H9 (cell line): Measurements from ENCODE around the gene GAS2. TPM values are rescaled to one million over a fixed set of nuclear protein-coding genes. Genes with fewer than 3 reads are reported as not detected.

Experiments
- DNase-seq: peaks from one replicate; pipeline ENCODE4 v3.0.0-alpha.2; 2017
- H2AFZ ChIP-seq: one replicate; pipeline ENCODE4 v1.6.1; 2013; ENCODE audit warnings: mild to moderate bottlenecking, low read length, control low read depth, moderate library complexity
- H2AK5ac ChIP-seq: 2 replicates; pipeline ENCODE4 v1.6.1; 2013; ENCODE audit warnings: low read length, control low read depth, mixed read lengths; ENCODE audit not compliant: insufficient read length
- H2BK120ac ChIP-seq: one replicate; pipeline ENCODE4 v1.6.1; 2013; ENCODE audit warnings: low read depth, mild to moderate bottlenecking, low read length, control low read depth, inconsistent platforms; ENCODE audit not compliant: poor library complexity, severe bottlenecking
- H2BK12ac ChIP-seq: 2 replicates; pipeline ENCODE4 v1.6.1; 2013; ENCODE audit warnings: low read length, control low read depth, mixed read lengths, low read depth; ENCODE audit not compliant: insufficient read length
- H2BK15ac ChIP-seq: 2 replicates; pipeline ENCODE4 v1.6.1; 2013; ENCODE audit warnings: low read depth, low read length, control low read depth
- H2BK20ac ChIP-seq: one replicate; pipeline ENCODE4 v1.6.1; 2013; ENCODE audit warnings: low read depth, mild to moderate bottlenecking, low read length, control low read depth, inconsistent platforms; ENCODE audit not compliant: poor library complexity, severe bottlenecking
- H2BK5ac ChIP-seq: 2 replicates; pipeline ENCODE4 v1.6.1; 2013; ENCODE audit warnings: low read length, control low read depth, mixed read lengths; ENCODE audit not compliant: insufficient read length
- H3K14ac ChIP-seq: 2 replicates; pipeline ENCODE4 v1.6.1; 2013; ENCODE audit warnings: low read length, control low read depth; ENCODE audit not compliant: insufficient read depth
- H3K18ac ChIP-seq: 2 replicates; pipeline ENCODE4 v1.6.1; 2013; ENCODE audit warnings: low read depth, mild to moderate bottlenecking, mixed read lengths, low read length, control low read depth; ENCODE audit not compliant: insufficient read length
- H3K23ac ChIP-seq: 2 replicates; pipeline ENCODE4 v1.6.1; 2013; ENCODE audit warnings: low read length, control low read depth, mixed read lengths, low read depth; ENCODE audit not compliant: insufficient read length
- H3K23me2 ChIP-seq: 2 replicates; pipeline ENCODE4 v1.6.1; 2013; ENCODE audit warnings: low read depth, mild to moderate bottlenecking, mixed read lengths, low read length, control low read depth; ENCODE audit not compliant: insufficient read length, poor library complexity, severe bottlenecking
- H3K27ac ChIP-seq: 2 replicates; pipeline ENCODE4 v1.5.1; 2013; ENCODE audit warnings: low read length, control low read depth, mixed read lengths, low read depth; ENCODE audit not compliant: insufficient read length
- H3K27me3 ChIP-seq: 2 replicates; pipeline ENCODE4 v1.6.1; 2013; ENCODE audit warnings: low read length, control low read depth, inconsistent platforms; ENCODE audit not compliant: insufficient read depth
- H3K4ac ChIP-seq: 2 replicates; pipeline ENCODE4 v1.6.1; 2013; ENCODE audit warnings: low read depth, mild to moderate bottlenecking, control low read depth, inconsistent platforms, low read length, moderate library complexity
- H3K4me1 ChIP-seq: 2 replicates; pipeline ENCODE4 v1.6.1; 2013; ENCODE audit warnings: low read length, control low read depth, inconsistent platforms; ENCODE audit not compliant: insufficient read depth
- H3K4me2 ChIP-seq: 2 replicates; pipeline ENCODE4 v1.6.1; 2013; ENCODE audit warnings: low read length, control low read depth, mixed read lengths; ENCODE audit not compliant: insufficient read length, insufficient read depth
- H3K56ac ChIP-seq: 2 replicates; pipeline ENCODE4 v1.6.1; 2013; ENCODE audit warnings: low read depth, mild to moderate bottlenecking, mixed read lengths, low read length, control low read depth; ENCODE audit not compliant: insufficient read length
- H3K79me1 ChIP-seq: 2 replicates; pipeline ENCODE4 v1.6.1; 2013; ENCODE audit warnings: low read depth, mild to moderate bottlenecking, moderate library complexity, low read length, control low read depth, inconsistent platforms; ENCODE audit not compliant: insufficient read depth, poor library complexity, severe bottlenecking
- H3K79me2 ChIP-seq: 2 replicates; pipeline ENCODE4 v1.6.1; 2013; ENCODE audit warnings: low read length, control low read depth, inconsistent platforms; ENCODE audit not compliant: insufficient read depth
- H3K9ac ChIP-seq: 2 replicates; pipeline ENCODE4 v1.6.1; 2013; ENCODE audit warnings: low read length, control low read depth, mixed read lengths; ENCODE audit not compliant: insufficient read length; ENCODE audit errors: extremely low read depth
- H3K9me3 ChIP-seq: one replicate; pipeline ENCODE4 v1.6.1; 2013; ENCODE audit warnings: low read depth, low read length, inconsistent platforms; ENCODE audit not compliant: control insufficient read depth
- H3T11ph ChIP-seq: one replicate; pipeline ENCODE4 v1.6.1; 2013; ENCODE audit warnings: mild to moderate bottlenecking, low read length, control low read depth, inconsistent platforms
- H4K20me1 ChIP-seq: one replicate; pipeline ENCODE4 v1.6.1; 2013; ENCODE audit not compliant: control insufficient read depth, insufficient read length, insufficient read depth
- H4K5ac ChIP-seq: 2 replicates; pipeline ENCODE4 v1.6.1; 2013; ENCODE audit warnings: low read depth, mild to moderate bottlenecking, mixed read lengths, low read length, control low read depth; ENCODE audit not compliant: insufficient read length
- H4K8ac ChIP-seq: replicated peaks from 2 replicates; pipeline ENCODE4 v1.6.1; 2013; ENCODE audit warnings: low read length, control low read depth, mixed read lengths, low read depth; ENCODE audit not compliant: insufficient read length
- H4K91ac ChIP-seq: 2 replicates; pipeline ENCODE4 v1.6.1; 2013; ENCODE audit warnings: low read depth, mild to moderate bottlenecking, moderate library complexity, mixed read lengths, low read length, control low read depth; ENCODE audit not compliant: insufficient read length
- H3K27ac Mint-ChIP-seq, 3 experiments: 2 replicates in 2 of 3; 3 replicates in 1 of 3; pipeline ENCODE4 v1.8.0; 2020 to 2021; ENCODE audit warnings: mixed read lengths in 3 of 3, mild to moderate bottlenecking in 1 of 3, moderate library complexity in 1 of 3
- H3K27me3 Mint-ChIP-seq: 2 replicates; pipeline ENCODE4 v1.8.0; 2021; ENCODE audit warnings: low read depth, mild to moderate bottlenecking, moderate library complexity, mixed read lengths
- H3K36me3 Mint-ChIP-seq, 3 experiments: 2 replicates in 2 of 3; 3 replicates in 1 of 3; pipeline ENCODE4 v1.8.0; 2020 to 2021; ENCODE audit warnings: low read depth in 3 of 3, mixed read lengths in 3 of 3; ENCODE audit not compliant: insufficient read depth in 1 of 3
- H3K4me1 Mint-ChIP-seq, 2 experiments: 2 replicates each; pipeline ENCODE4 v1.8.0; 2020; ENCODE audit warnings: mixed read lengths in 2 of 2
- H3K4me3 Mint-ChIP-seq, 2 experiments: 2 replicates in 1 of 2; 3 replicates in 1 of 2; pipeline ENCODE4 v1.8.0; 2020 to 2021; ENCODE audit warnings: mild to moderate bottlenecking in 2 of 2, mixed read lengths in 2 of 2, moderate library complexity in 1 of 2
- H3K9me3 Mint-ChIP-seq, 2 experiments: 2 replicates in 1 of 2; 3 replicates in 1 of 2; pipeline ENCODE4 v1.8.0; 2020; ENCODE audit warnings: mild to moderate bottlenecking in 2 of 2, mixed read lengths in 2 of 2, moderate library complexity in 1 of 2
- CTCF ChIP-seq: fragments of 200-600 bp; sonication (generic); conservative IDR thresholded peaks from 3 replicates; pipeline ENCODE4 v1.8.0; 2021; ENCODE audit warnings: antibody characterized with exemption, mild to moderate bottlenecking
- WGBS: extraction: QIAGEN DNeasy Blood & Tissue Kit; methylation state at CpG from one replicate; pipeline ENCODE4 v1.1.7; 2013; ENCODE audit warnings: missing lambda C conversion rate, low lambda C conversion rate, mixed read lengths; ENCODE audit not compliant: insufficient read length; ENCODE audit errors: extremely low coverage; 5-methylcytosine and 5-hydroxymethylcytosine counted together
- total RNA-seq: library from RNA; stranded (reverse); gene quantifications from 2 replicates; pipeline ENCODE4 v1.2.1, GENCODE V29; 2021

GAS2 gene
- total RNA-seq, 1 experiment from 2014 or later: 1.7 TPM

DNA sequence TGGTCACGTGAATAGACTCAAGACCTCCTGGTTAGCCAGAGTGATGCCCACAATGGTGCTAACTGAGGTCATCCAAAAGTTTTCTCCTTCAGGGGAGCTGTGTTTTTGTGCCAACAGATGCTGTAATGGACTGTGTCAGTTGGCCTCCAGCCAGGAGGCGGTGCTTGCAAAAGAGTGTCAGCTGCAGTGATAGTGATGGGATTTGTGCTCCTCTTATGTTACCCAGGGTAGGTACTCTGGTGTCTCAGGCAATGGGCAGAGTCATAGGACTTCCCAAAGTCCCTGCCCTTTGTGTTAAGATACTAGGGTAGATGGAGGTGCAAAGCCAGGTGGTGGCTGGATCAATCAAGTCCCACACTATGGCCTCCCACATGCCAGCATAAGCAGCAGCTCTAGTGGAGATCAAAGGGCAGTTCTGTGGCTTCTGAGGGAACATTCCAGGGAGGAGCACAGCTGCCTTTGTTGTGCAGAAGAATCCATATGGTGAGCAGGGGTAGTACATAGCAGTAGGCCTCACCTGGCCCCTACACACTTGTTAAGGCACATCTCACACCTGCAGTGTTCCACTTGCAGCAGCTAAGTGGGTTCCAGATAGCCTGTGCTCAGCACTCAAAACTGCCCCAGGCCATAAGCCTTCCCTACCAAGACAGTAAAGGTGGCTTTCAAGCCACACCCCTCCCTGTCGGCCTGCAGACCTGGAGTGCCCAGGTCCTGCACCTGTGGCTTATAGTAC is 31.3 kb upstream of the GAS2 start:
- Histone ChIP-seq H2BK15ac (no peak overlapping the region), H2BK12ac (no peak overlapping the region), H3K9me3 (no peaks in the 10 kb centered on the region), H2AFZ (no peak overlapping the region), H3K23ac (no peak overlapping the region), H3K4ac (no peak overlapping the region), H2BK120ac (no peak overlapping the region), H3K27me3 (no peaks in the 10 kb centered on the region; the same call in 1 of the 2 replicates), H4K91ac (no peak overlapping the region), H3K27ac (no peak overlapping the region), H4K20me1 (no peaks in the 10 kb centered on the region), H3K79me1 (no peaks in the 10 kb centered on the region), H3K18ac (no peak overlapping the region), H3K79me2 (no peaks in the 10 kb centered on the region), H3K14ac (no peak overlapping the region), H3K4me1 (no peaks in the 10 kb centered on the region; the same call in 1 of the 2 replicates), H4K8ac (no peak overlapping the region), H3K23me2 (no peaks in the 10 kb centered on the region), H3K9ac (no peak overlapping the region), H3T11ph (no peak overlapping the region), H3K4me2 (no peak overlapping the region), H3K56ac (no peak overlapping the region), H2AK5ac (no peak overlapping the region), H2BK20ac (no peak overlapping the region), H2BK5ac (no peak overlapping the region), H4K5ac (no peak overlapping the region)
- peak; percentile 72 for DNase-seq
- no CpG with 5 or more reads among the region's 3 CpGs for WGBS
- no peak overlapping the region for H3K4me3 Mint-ChIP-seq
- no peak for TF ChIP-seq CTCF
- H3K27me3 Mint-ChIP-seq: peaks cover 18% of the 10 kb centered on the region
- H3K9me3 Mint-ChIP-seq: no peaks in the 10 kb centered on the region
- H3K27ac Mint-ChIP-seq: 0 out of 7 replicates have a peak overlapping the region, but pooled peaks of 1 of the 3 experiments have one; percentile 42
- peaks cover 27 to 29% of the 10 kb centered on the region in 2 experiments for H3K4me1 Mint-ChIP-seq
- H3K36me3 Mint-ChIP-seq: no peaks in the 10 kb centered on the region; a peak in 1 of 7 replicates
